Lung (tissue), 12 donors: Measurements from ENCODE around the gene PPM1B. TPM values are rescaled to one million over a fixed set of nuclear protein-coding genes. Genes with fewer than 3 reads are reported as not detected.

ENCODE experiments used
- ATAC-seq: fragments of 200-7000 bp; cut with Tn5 transposase; one replicate; pipeline ENCODE4 v1.9.1; 2020; ENCODE audit warnings: moderate number of reproducible peaks; ENCODE audit not compliant: insufficient read depth, low FRiP score
- DNase-seq, 3 donors: peaks; one replicate each; pipeline ENCODE4 v3.0.0-alpha.2; 2013 to 2017
- H3K27ac ChIP-seq, 2 donors: one replicate each; pipeline ENCODE4 v1.5.1; 2013; ENCODE audit warnings: mild to moderate bottlenecking in 2 of 2, moderate library complexity in 2 of 2, control low read depth in 1 of 2, inconsistent platforms in 1 of 2, low read depth in 1 of 2, low read length in 1 of 2
- H3K27me3 ChIP-seq, 3 donors: one replicate each; pipeline ENCODE4 v1.5.1; 2013; ENCODE audit warnings: low read length in 2 of 3; ENCODE audit not compliant: control insufficient read depth in 3 of 3, insufficient read depth in 3 of 3
- H3K36me3 ChIP-seq, 4 donors: one replicate each; pipeline ENCODE4 v1.5.1; 2013; ENCODE audit warnings: low read length in 4 of 4, mild to moderate bottlenecking in 1 of 4, moderate library complexity in 1 of 4; ENCODE audit not compliant: control insufficient read depth in 4 of 4, insufficient read depth in 4 of 4
- H3K4me1 ChIP-seq, 5 donors: one replicate each; pipeline ENCODE4 v1.5.1; 2013; ENCODE audit warnings: low read length in 5 of 5, mild to moderate bottlenecking in 2 of 5, moderate library complexity in 1 of 5; ENCODE audit not compliant: control insufficient read depth in 5 of 5, insufficient read depth in 5 of 5
- H3K4me3 ChIP-seq: one replicate; pipeline ENCODE4 v1.5.1; 2013; ENCODE audit warnings: mild to moderate bottlenecking, control low read depth, moderate library complexity
- H3K9ac ChIP-seq, 2 donors: one replicate each; pipeline ENCODE4 v1.5.1; 2013; ENCODE audit warnings: low read length in 2 of 2, control low read depth in 1 of 2; ENCODE audit not compliant: insufficient read depth in 1 of 2
- H3K9me3 ChIP-seq, 4 donors: one replicate each; pipeline ENCODE4 v1.5.1; 2013; ENCODE audit warnings: low read length in 3 of 4, mild to moderate bottlenecking in 1 of 4, moderate library complexity in 1 of 4; ENCODE audit not compliant: control insufficient read depth in 4 of 4, insufficient read depth in 3 of 4
- CTCF ChIP-seq: IDR thresholded peaks from 2 replicates; pipeline ENCODE4 v1.5.1; 2012; ENCODE audit warnings: mild to moderate bottlenecking; ENCODE audit errors: control extremely low read depth, extremely low read depth
- WGBS, 2 donors: extraction: QIAGEN DNeasy Blood & Tissue Kit; methylation state at CpG; one replicate each; pipeline ENCODE4 v1.1.7; 2013; 5-methylcytosine and 5-hydroxymethylcytosine counted together
- polyA plus RNA-seq, 2 donors: library from polyadenylated mRNA; stranded (reverse); fragments of 200-250 nt; gene quantifications; one replicate each; pipeline ENCODE4 v1.2.1, GENCODE V29; 2013
- total RNA-seq, 2 donors: library from RNA; depleted of rRNA in 1 of 2; stranded (reverse); fragments of >200 nt in 1 of 2; gene quantifications; one replicate each; pipeline ENCODE4 v1.2.1, GENCODE V29; 2014 to 2021
- donor health status: control.
- donor health status: control.
- donor health status: Bipolar disorder and iron deficiency.
- donor health status: healthy.
- donor health status: DM: yes; HTN: yes; CAD: no.

The PPM1B gene
- total and polyA plus RNA-seq, 4 donors = 18.2 to 66.2 (median 29.6) TPM

DNA sequence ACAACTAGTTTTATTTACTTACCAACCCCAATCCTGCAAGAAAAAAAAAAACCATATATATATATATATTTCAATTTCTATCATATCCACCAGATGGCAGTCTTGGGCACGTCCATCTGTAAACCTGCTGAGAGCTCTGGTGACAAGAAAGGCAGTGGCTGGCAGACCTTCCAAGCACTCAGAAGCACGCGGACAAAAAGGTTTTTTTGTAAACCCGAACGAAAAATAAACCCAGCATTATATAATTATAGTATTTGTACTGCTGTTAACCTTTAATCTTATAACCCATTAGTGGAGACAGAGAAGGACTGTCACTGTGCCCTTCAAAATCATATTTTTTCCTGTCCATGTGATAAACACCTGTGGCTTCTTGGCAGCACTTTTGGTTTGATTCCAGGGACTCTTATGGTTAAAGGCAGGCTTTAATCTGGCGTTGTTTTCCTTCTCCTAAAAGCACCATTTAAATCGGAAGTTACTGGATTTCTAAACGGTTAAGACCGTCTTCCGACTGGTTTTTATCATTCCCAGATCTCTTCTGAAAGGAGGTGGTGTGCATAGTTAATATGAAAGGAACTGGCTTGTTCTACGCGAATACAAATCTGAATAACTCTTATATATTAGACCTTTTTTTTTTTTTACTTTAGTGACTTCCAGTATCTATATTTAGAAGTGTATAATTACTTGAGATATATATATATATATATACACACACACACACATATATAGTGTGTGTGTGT lies 75.6 kb downstream of the PPM1B start:
- ATAC-seq (peak; percentile 79), DNase-seq (peak; percentile 62 to 89 (median 83))
- Histone ChIP-seq H3K9ac (peak overlapping the region in 1 of 2 donors; percentile 14), H3K36me3 (no peaks in the 10 kb centered on the region), H3K4me3 (no peak overlapping the region), H3K27me3 (no peaks in the 10 kb centered on the region), H3K4me1 (peaks cover 0 to 9% (median 0%) of the 10 kb centered on the region in 5 donors), H3K9me3 (no peaks in the 10 kb centered on the region), H3K27ac (no peak overlapping the region)
- peak; percentile 17 for TF ChIP-seq CTCF
- 4 to 7% methylated on average over 12 of the region's 12 CpGs for WGBS, 2 donors

- ATAC-seq (no peak), DNase-seq (peak in 2 of 3 donors; percentile 14 to 29)
- WGBS, 2 donors = 50 to 67% methylated on average over 3 of the region's 3 CpGs
- H3K9ac ChIP-seq = no peak overlapping the region
- H3K27ac ChIP-seq = no peak overlapping the region
- peaks cover 0 to 9% (median 0%) of the 10 kb centered on the region in 5 donors for H3K4me1 ChIP-seq
- no peaks in the 10 kb centered on the region for H3K36me3 ChIP-seq
- TF ChIP-seq CTCF = no peak
- H3K9me3 ChIP-seq = no peaks in the 10 kb centered on the region
- H3K27me3 ChIP-seq = no peaks in the 10 kb centered on the region
- no peak overlapping the region for H3K4me3 ChIP-seq
These were observed 76.6 kb downstream of the PPM1B start for GRCh38 chr2:44245083-44245861.

GRCh38 chr2:44246436-44246835 lies 77.8 kb downstream of the PPM1B start:
- H3K36me3 ChIP-seq = no peaks in the 10 kb centered on the region
- no peak overlapping the region for H3K27ac ChIP-seq
- no peak overlapping the region for H3K4me3 ChIP-seq
- H3K27me3 ChIP-seq = no peaks in the 10 kb centered on the region
- H3K9ac ChIP-seq = no peak overlapping the region
- ATAC-seq (peak; percentile 15), DNase-seq (no peak)
- 54 to 93% methylated on average over 1 of the region's 1 CpG for WGBS, 2 donors
- H3K9me3 ChIP-seq = no peaks in the 10 kb centered on the region
- H3K4me1 ChIP-seq = peaks cover 0 to 9% (median 0%) of the 10 kb centered on the region in 5 donors
- no peak for TF ChIP-seq CTCF
